Fibroblast of villous mesenchyme (primary cell): ENCODE measurements around the gene SLC24A3. TPM values are rescaled to one million over a fixed set of nuclear protein-coding genes. Genes with fewer than 3 reads are reported as not detected.

ENCODE experiments used
- DNase-seq: peaks from one replicate; pipeline ENCODE4 v3.0.0-alpha.2; 2010; ENCODE audit warnings: low read depth
- H3K4me3 ChIP-seq: 2 replicates; pipeline ENCODE4 v1.5.1; 2011; ENCODE audit warnings: low read depth, mild to moderate bottlenecking, low read length
- total RNA-seq: library from RNA; depleted of rRNA; stranded (reverse); fragments of >200 nt; gene quantifications from 2 replicates; pipeline ENCODE4 v1.2.3, GENCODE V29; 2012
- TF ChIP-seq, protein P1 (sequence below): IDR thresholded peaks from 2 replicates; pipeline ENCODE4 v1.5.1; 2012; ENCODE audit warnings: low read depth, mild to moderate bottlenecking, low read length; ENCODE audit not compliant: insufficient read depth

SLC24A3 gene
- total RNA-seq, 1 donor: 0.86 TPM

DNA sequence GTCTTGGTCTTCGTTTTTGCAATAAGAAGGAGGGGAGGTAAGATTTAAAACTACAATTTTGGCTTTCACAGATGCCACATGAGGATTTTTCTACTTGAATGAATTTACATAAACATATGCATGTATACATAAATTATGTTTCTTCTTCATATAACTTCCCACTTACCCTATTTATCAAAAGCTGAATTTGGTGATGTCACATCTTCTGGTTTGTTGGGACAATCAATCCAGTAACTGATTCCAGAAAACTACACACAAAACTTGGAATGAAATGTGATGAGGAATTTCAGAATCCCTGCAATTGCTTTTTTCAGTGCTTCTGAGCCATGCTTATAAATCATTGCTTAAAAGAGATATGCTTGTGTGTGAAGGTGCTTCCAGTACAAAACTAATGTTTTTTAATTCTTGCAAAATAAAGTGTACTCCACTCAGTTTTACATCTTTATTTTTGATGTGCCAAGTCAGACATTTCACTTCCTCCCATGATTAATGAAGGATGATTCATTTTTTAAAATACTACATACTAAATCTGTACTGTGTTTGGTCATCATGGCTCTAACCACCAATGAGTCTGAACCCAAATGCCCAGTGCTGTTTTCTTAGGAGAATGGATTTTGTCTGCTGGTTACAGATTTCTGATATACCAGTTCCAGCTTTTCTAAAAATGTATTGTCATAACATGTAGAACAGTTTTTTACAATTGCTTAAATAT lies 513.5 kb downstream of the SLC24A3 start:
- DNase-seq: no peak

DNA sequence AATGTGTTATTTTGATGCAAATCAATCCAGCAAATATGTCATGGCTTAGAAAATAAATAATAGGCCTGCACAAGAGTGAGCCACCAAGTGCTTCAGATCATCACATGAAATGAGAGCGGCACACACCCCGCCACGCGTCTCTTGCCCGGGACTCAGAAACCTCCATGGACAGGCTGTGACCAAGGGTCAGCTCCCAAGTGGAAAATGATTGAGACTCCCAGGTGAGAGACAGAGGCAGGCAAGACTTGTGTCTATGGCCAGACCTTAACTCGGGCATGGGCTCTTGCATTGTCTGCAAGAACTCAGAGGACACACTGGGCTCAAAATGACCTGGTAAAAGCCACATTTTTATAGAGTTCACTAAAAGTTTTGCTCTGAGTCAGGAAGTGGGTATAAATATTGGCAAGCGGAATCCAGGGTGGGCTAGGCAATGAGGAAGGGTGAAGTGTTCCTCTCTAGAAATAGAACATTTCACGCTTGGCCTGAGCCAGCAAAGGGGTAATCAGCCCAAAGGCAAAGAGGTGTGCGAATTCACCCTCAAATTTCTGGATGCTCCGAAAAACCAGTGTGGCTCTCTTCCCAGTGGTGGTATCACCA lies 514.9 kb downstream of the SLC24A3 start:
- H3K4me3 ChIP-seq: no peak overlapping the region
- TF ChIP-seq, protein P1, sequence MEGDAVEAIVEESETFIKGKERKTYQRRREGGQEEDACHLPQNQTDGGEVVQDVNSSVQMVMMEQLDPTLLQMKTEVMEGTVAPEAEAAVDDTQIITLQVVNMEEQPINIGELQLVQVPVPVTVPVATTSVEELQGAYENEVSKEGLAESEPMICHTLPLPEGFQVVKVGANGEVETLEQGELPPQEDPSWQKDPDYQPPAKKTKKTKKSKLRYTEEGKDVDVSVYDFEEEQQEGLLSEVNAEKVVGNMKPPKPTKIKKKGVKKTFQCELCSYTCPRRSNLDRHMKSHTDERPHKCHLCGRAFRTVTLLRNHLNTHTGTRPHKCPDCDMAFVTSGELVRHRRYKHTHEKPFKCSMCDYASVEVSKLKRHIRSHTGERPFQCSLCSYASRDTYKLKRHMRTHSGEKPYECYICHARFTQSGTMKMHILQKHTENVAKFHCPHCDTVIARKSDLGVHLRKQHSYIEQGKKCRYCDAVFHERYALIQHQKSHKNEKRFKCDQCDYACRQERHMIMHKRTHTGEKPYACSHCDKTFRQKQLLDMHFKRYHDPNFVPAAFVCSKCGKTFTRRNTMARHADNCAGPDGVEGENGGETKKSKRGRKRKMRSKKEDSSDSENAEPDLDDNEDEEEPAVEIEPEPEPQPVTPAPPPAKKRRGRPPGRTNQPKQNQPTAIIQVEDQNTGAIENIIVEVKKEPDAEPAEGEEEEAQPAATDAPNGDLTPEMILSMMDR: no peak
- no peak for DNase-seq

More for the DNA sequence above, 513.5 kb downstream of the SLC24A3 start:
- TF ChIP-seq, protein P1: no peak
- H3K4me3 ChIP-seq: no peak overlapping the region

DNA sequence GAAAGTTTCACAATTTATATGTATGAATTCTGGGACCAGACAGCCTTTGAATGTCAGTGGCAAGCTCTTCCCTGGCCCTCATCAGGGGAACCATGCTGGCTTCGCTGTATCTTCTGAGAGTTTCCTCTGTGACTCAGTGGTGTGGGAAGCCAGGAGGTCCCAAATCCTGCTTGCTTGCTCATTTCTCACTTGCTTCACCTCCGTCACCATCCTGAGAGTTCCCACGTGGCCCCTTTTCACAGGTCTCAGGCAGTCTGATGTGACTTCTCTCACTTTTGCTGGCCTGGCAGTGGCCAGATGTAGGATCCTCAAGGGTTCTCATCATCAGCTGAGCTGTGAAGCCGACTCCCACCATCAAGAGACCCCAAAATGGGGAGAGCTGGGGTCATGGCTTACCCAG lies 517.2 kb downstream of the SLC24A3 start:
- TF ChIP-seq, protein P1: no peak
- DNase-seq: no peak

DNA sequence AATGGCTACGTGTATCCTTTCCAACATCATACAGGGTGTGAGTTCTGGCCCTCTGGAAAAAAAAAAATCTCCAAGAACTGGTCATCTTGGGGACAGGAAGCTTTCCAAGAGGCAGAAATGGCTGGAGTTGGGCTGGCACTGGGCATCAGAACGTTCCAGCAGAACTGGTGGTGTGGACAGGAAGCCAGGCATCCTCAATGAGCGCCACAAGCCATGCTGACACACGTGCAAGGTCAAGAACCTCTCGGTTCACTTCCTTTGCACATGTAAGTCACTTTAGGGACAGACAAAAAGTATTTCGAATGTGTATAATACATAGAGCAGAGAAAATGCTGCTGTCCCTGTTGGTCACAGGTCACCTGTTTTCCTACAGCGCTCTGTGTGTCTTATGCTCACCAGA lies 518.3 kb downstream of the SLC24A3 start:
- no peak overlapping the region for H3K4me3 ChIP-seq
- DNase-seq: no peak
- TF ChIP-seq, protein P1: no peak

More for the DNA sequence above, 517.2 kb downstream of the SLC24A3 start:
- H3K4me3 ChIP-seq: no peak overlapping the region

DNA sequence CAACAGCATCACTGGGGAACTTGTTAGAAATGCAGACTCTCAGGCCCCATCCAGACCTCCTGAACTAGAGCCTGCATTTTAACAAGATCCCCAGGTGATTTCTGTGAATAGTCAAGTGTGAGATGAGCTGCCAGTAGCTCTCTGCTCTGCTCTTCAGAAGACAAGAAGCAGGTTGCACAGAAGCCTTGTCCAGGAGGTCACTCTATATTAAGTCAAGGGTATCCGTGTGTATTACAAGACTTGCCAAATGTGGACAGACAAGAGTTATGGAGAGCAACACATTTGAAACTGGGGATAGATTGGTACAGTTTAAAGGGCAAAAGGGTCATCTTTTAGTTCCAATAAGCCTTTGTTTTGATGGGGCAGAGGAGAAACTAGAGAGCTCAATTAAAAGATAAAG lies 522.4 kb downstream of the SLC24A3 start:
- TF ChIP-seq, protein P1: no peak
- no peak for DNase-seq

DNA sequence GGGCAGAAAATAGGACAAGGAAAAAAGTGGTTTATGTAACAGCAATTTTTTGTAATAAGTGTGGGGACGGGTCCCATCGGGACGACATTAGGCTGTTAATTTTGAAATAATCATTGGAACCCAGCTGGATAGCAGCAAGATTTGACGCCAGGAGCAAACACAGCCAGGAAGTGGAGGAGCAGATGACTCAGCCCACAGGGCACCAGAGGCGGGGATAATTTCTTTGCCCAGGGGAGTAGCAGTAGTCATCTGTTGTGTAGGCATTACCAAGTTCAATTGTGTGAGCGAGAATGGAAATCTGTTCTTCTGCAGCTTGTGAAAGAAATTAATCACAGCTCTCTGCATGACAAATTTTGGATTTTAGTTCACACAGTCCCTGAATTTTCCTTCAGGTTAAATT lies 523.0 kb downstream of the SLC24A3 start:
- TF ChIP-seq, protein P1: no peak

More for the DNA sequence above, 522.4 kb downstream of the SLC24A3 start:
- no peak overlapping the region for H3K4me3 ChIP-seq

More for the DNA sequence above, 523.0 kb downstream of the SLC24A3 start:
- no peak overlapping the region for H3K4me3 ChIP-seq
- DNase-seq: peak; percentile 76
